Measurements from ENCODE around the gene CPXM2. TPM values are rescaled to one million over a fixed set of nuclear protein-coding genes. Genes with fewer than 3 reads are reported as not detected.

Gene CPXM2
- total RNA-seq, 1 donor from 2014 or later = not detected

DNA sequence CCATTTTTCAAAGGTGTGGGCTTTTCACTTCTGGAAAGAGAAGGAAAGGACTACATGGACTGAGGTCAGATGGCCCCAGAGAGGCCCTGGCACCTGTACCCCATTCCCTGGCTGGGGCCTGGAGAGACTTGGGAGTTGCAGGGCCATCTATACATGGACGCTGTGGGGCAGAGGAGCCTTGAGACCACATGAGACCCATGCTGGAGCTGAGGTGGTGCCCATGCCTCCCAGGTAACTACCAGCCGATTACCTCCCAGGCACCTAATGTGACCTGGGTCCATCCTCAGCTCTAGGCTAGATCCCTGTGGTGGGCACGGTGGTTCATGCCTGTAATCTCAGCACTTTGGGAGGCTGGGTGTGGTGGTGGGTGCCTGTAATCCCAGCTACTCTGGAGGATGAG, 144.2 kb downstream of the CPXM2 start:
- Mint-ChIP-seq H3K4me1 (no peaks in the 10 kb centered on the region), H3K4me3 (no peak overlapping the region), H3K9me3 (peaks cover 8% of the 10 kb centered on the region), H3K27me3 (peaks cover 3% of the 10 kb centered on the region), H3K36me3 (ENCODE audit: low read depth) (no peaks in the 10 kb centered on the region), H3K27ac (no peak overlapping the region)
- POLR2A ChIA-PET = no interaction called here
- TF ChIP-seq, protein P1, sequence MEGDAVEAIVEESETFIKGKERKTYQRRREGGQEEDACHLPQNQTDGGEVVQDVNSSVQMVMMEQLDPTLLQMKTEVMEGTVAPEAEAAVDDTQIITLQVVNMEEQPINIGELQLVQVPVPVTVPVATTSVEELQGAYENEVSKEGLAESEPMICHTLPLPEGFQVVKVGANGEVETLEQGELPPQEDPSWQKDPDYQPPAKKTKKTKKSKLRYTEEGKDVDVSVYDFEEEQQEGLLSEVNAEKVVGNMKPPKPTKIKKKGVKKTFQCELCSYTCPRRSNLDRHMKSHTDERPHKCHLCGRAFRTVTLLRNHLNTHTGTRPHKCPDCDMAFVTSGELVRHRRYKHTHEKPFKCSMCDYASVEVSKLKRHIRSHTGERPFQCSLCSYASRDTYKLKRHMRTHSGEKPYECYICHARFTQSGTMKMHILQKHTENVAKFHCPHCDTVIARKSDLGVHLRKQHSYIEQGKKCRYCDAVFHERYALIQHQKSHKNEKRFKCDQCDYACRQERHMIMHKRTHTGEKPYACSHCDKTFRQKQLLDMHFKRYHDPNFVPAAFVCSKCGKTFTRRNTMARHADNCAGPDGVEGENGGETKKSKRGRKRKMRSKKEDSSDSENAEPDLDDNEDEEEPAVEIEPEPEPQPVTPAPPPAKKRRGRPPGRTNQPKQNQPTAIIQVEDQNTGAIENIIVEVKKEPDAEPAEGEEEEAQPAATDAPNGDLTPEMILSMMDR (IDR thresholded peaks at IDR 0.05) = no peak
- CTCF ChIA-PET = no interaction called here
- no peak for ATAC-seq (ENCODE audit: low read depth)
- intact Hi-C loops (cut with micrococcal nuclease) = no loop called here
- DNase-seq = no peak

GRCh38 chr10:123746942-123747341, 144.7 kb downstream of the CPXM2 start:
- ChIA-PET POLR2A (no interaction called here), CTCF (no interaction called here)
- TF ChIP-seq, protein P1 (IDR thresholded peaks at IDR 0.05) = no peak
- Mint-ChIP-seq H3K9me3 (peaks cover 8% of the 10 kb centered on the region), H3K36me3 (ENCODE audit: low read depth) (no peaks in the 10 kb centered on the region), H3K4me3 (no peak overlapping the region), H3K4me1 (no peaks in the 10 kb centered on the region), H3K27ac (no peak overlapping the region), H3K27me3 (peaks cover 3% of the 10 kb centered on the region)
- DNase-seq = no peak
- intact Hi-C loops (cut with micrococcal nuclease) = no loop called here
- ATAC-seq (ENCODE audit: low read depth) = no peak

DNA sequence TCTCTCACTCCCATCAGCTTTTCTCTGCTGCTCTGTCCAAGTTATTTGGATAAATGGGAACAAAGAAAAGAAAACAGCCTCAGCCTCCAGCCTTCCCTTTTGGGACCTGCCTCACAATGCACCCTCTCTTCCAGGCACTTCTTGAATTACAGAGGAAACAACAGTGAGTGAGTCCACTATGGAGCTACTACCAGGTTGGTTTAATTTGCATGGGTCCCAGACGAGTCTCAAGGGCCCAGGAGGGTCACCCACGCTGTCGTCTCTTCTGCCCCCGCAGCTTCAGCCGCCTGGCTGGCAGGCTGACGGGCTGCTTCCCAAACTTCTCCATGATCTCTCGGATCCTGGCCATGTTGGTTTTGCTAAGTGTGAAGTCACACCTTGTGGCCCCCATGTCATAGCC, 145.1 kb downstream of the CPXM2 start:
- ATAC-seq (ENCODE audit: low read depth) = no peak
- peaks cover 3% of the 10 kb centered on the region for H3K27me3 Mint-ChIP-seq
- no peak overlapping the region for H3K27ac Mint-ChIP-seq
- TF ChIP-seq, protein P1 (IDR thresholded peaks at IDR 0.05) = no peak
- DNase-seq = no peak
- intact Hi-C loops (cut with micrococcal nuclease) = no loop called here
- H3K9me3 Mint-ChIP-seq = peaks cover 7% of the 10 kb centered on the region
- POLR2A ChIA-PET = no interaction called here
- no peak overlapping the region for H3K4me3 Mint-ChIP-seq
- H3K36me3 Mint-ChIP-seq (ENCODE audit: low read depth) = no peaks in the 10 kb centered on the region
- CTCF ChIA-PET = no interaction called here
- H3K4me1 Mint-ChIP-seq = no peaks in the 10 kb centered on the region

DNA sequence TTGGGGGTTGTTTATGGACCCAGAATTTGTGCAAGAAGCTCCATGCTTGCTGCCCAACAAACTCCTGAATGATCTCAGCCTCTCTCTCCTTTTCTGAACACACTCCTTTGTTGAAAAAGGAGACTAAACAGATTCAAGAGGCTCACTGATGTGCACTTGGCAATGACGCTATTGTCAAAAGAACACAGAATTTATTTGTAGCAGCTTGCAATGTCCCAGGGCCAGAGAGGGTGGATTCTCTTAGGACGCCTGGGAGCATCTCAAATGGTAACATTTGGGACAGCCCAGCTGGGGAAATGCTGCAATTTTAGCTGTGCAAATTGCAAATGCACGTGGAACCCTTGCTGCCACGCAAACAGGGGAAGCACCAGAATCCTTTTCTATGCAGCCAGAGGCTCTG, 145.5 kb downstream of the CPXM2 start:
- no peak for ATAC-seq (ENCODE audit: low read depth)
- ChIA-PET POLR2A (no interaction called here), CTCF (no interaction called here)
- no peaks in the 10 kb centered on the region for H3K36me3 Mint-ChIP-seq (ENCODE audit: low read depth)
- no peak overlapping the region for H3K4me3 Mint-ChIP-seq
- no peaks in the 10 kb centered on the region for H3K4me1 Mint-ChIP-seq
- DNase-seq = no peak
- H3K27me3 Mint-ChIP-seq = peaks cover 3% of the 10 kb centered on the region
- intact Hi-C loops (cut with micrococcal nuclease) = no loop called here
- H3K27ac Mint-ChIP-seq = no peak overlapping the region
- TF ChIP-seq, protein P1 (IDR thresholded peaks at IDR 0.05) = no peak
- peaks cover 5% of the 10 kb centered on the region for H3K9me3 Mint-ChIP-seq

DNA sequence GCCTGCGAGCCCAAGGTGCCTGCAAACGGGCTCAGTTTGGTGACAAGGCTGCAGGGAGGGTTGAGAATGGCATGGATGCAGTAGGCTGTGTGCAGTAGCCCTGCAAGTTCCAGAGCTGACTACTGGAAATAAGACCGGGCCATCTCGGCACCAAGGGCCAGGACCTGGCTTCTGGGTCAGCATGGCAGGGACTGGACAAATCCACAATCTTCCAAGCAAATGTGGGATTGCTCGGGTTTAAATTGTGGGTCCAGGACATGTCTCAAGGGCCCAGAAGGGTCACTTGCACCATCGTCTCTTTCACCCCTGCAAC, 147.4 kb downstream of the CPXM2 start:
- DNase-seq (no peak), ATAC-seq (ENCODE audit: low read depth) (no peak)
- Mint-ChIP-seq H3K36me3 (ENCODE audit: low read depth) (no peaks in the 10 kb centered on the region), H3K4me3 (no peak overlapping the region), H3K27ac (no peak overlapping the region), H3K9me3 (no peaks in the 10 kb centered on the region), H3K4me1 (no peaks in the 10 kb centered on the region), H3K27me3 (peaks cover 3% of the 10 kb centered on the region)
- TF ChIP-seq, protein P1 (IDR thresholded peaks at IDR 0.05) = no peak
- POLR2A ChIA-PET = no interaction called here
- CTCF ChIA-PET = no interaction called here
- intact Hi-C loops (cut with micrococcal nuclease) = no loop called here
